GM23338 (cell line): ENCODE measurements around the gene SLC16A2.

Experiments used
- EZH2 ChIP-seq: fragments of 200-600 bp; sonication (generic); IDR thresholded peaks from one replicate; pipeline ENCODE4 v1.8.0; 2017; ENCODE audit warnings: antibody characterized with exemption, mild to moderate bottlenecking, low read depth; ENCODE audit not compliant: unreplicated experiment
- EZH2phosphoT487 ChIP-seq: fragments of 200-600 bp; sonication (generic); IDR thresholded peaks from one replicate; pipeline ENCODE4 v1.8.1; 2018; ENCODE audit warnings: antibody characterized with exemption; ENCODE audit not compliant: unreplicated experiment

- TF ChIP-seq EZH2phosphoT487 (no peak), EZH2 (no peak)
Measured at GRCh38 chrX:74434336-74434735, 13.0 kb downstream of the SLC16A2 start.
